Neural progenitor cell (in vitro differentiated cells): Measurements from ENCODE around the gene TRABD2B. TPM values are rescaled to one million over a fixed set of nuclear protein-coding genes. Genes with fewer than 3 reads are reported as not detected.

Experiments used
- DNase-seq: peaks from one replicate; pipeline ENCODE4 v3.0.0-alpha.2; 2016; ENCODE audit warnings: low spot score
- H2AFZ ChIP-seq: fragments of 200-600 bp; sonication (generic); replicated peaks from 2 replicates; pipeline ENCODE4 v1.6.1; 2016; ENCODE audit warnings: antibody characterized with exemption
- H3F3A ChIP-seq: fragments of 200-600 bp; sonication (generic); 2 replicates; pipeline ENCODE4 v1.6.1; 2016; ENCODE audit warnings: antibody characterized with exemption, low read depth
- H3K27ac ChIP-seq: fragments of 200-600 bp; sonication (generic); 2 replicates; pipeline ENCODE4 v1.5.1; 2016; ENCODE audit warnings: mild to moderate bottlenecking
- H3K27me3 ChIP-seq: fragments of 200-600 bp; sonication (generic); 2 replicates; pipeline ENCODE4 v1.6.1; 2016; ENCODE audit warnings: mild to moderate bottlenecking, moderate library complexity
- H3K36me3 ChIP-seq: fragments of 200-600 bp; sonication (generic); 2 replicates; pipeline ENCODE4 v1.5.1; 2016
- H3K4me1 ChIP-seq: fragments of 200-600 bp; sonication (generic); 2 replicates; pipeline ENCODE4 v1.6.1; 2016; ENCODE audit warnings: mixed run types
- H3K4me2 ChIP-seq: fragments of 200-600 bp; sonication (generic); 2 replicates; pipeline ENCODE4 v1.6.1; 2016
- H3K4me3 ChIP-seq: fragments of 200-600 bp; sonication (generic); 2 replicates; pipeline ENCODE4 v1.5.1; 2016
- H3K79me2 ChIP-seq: fragments of 200-600 bp; sonication (generic); 2 replicates; pipeline ENCODE4 v1.6.1; 2016; ENCODE audit warnings: low read depth
- H3K9ac ChIP-seq: fragments of 200-600 bp; sonication (generic); 2 replicates; pipeline ENCODE4 v1.6.1; 2016
- H3K9me3 ChIP-seq: fragments of 200-600 bp; sonication (generic); 2 replicates; pipeline ENCODE4 v1.5.1; 2016; ENCODE audit warnings: low read depth
- H4K20me1 ChIP-seq: fragments of 200-600 bp; sonication (generic); 2 replicates; pipeline ENCODE4 v1.6.1; 2016; ENCODE audit warnings: low read depth
- H3K27ac Mint-ChIP-seq: 3 replicates; pipeline ENCODE4 v1.8.0; 2021; ENCODE audit warnings: mixed read lengths
- H3K27me3 Mint-ChIP-seq: 2 replicates; pipeline ENCODE4 v1.8.0; 2022; ENCODE audit warnings: low read depth, mild to moderate bottlenecking, inconsistent platforms, moderate library complexity, mixed read lengths; ENCODE audit not compliant: insufficient read depth
- H3K36me3 Mint-ChIP-seq: 3 replicates; pipeline ENCODE4 v1.8.0; 2021; ENCODE audit warnings: mixed read lengths
- H3K4me1 Mint-ChIP-seq: 3 replicates; pipeline ENCODE4 v1.8.0; 2021; ENCODE audit warnings: mixed read lengths
- H3K4me3 Mint-ChIP-seq: 3 replicates; pipeline ENCODE4 v1.8.0; 2021; ENCODE audit warnings: mild to moderate bottlenecking, moderate library complexity, mixed read lengths
- H3K9me3 Mint-ChIP-seq: 3 replicates; pipeline ENCODE4 v1.8.0; 2020; ENCODE audit warnings: mixed read lengths
- EZH2 ChIP-seq: fragments of 200-600 bp; sonication (generic); IDR thresholded peaks from 2 replicates; pipeline ENCODE4 v1.6.1; 2017; ENCODE audit warnings: antibody characterized with exemption, mild to moderate bottlenecking, moderate library complexity
- EZH2phosphoT487 ChIP-seq: fragments of 200-600 bp; sonication (generic); IDR thresholded peaks from 2 replicates; pipeline ENCODE4 v1.6.1; 2017; ENCODE audit warnings: antibody characterized with exemption
- total RNA-seq: library from RNA; depleted of rRNA; stranded (reverse); fragments of >200 nt; gene quantifications from 2 replicates; pipeline ENCODE4 v1.2.3, GENCODE V29; 2015; ENCODE audit warnings: low replicate concordance
- TF ChIP-seq, protein P1 (sequence below): fragments of 200-600 bp; sonication (generic); IDR thresholded peaks from 2 replicates; pipeline ENCODE4 v1.5.1; 2017; ENCODE audit warnings: antibody characterized with exemption, mild to moderate bottlenecking

Gene TRABD2B
- total RNA-seq, 1 donor from 2014 or later = 0.09 TPM

DNA sequence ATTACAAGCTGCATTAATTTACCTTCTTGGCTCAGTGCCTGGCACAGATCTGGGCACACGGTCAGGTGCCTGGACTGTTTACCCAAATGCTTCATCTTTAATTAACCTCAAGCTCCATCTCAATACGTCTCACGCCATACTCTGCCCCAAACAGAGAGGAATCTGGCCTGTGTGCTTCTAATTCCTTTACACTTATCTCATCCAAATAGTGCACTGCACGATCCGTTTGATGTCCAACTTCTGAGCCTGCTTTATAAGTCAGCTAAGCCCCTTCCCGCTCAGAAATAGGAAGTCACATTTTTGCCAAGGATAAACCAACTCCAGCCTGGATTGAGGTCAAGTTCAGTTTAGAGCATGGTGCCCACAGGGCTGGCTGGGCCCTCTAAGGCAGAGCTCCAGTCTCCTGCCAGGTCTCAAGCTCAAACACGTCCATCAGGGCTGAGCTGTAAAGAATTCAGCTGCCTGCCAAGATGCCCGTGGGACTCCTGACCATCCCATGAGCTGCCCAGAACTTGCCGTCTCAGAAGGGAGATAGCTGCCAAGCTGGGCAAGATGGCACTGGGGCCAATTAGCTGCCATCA lies 233.5 kb downstream of the TRABD2B start:
- H3K9me3 Mint-ChIP-seq = no peaks in the 10 kb centered on the region
- Histone ChIP-seq H3K27ac (no peak overlapping the region), H3K9ac (no peak overlapping the region), H3K27me3 (no peaks in the 10 kb centered on the region), H3K4me1 (peaks cover 6% of the 10 kb centered on the region), H3K4me2 (no peak overlapping the region), H2AFZ (no peak overlapping the region), H3F3A (no peaks in the 10 kb centered on the region), H3K79me2 (no peaks in the 10 kb centered on the region), H3K36me3 (no peaks in the 10 kb centered on the region), H4K20me1 (no peaks in the 10 kb centered on the region), H3K4me3 (no peak overlapping the region), H3K9me3 (no peaks in the 10 kb centered on the region)
- no peak overlapping the region for H3K27ac Mint-ChIP-seq
- TF ChIP-seq EZH2 (no peak), EZH2phosphoT487 (no peak)
- TF ChIP-seq, protein P1, sequence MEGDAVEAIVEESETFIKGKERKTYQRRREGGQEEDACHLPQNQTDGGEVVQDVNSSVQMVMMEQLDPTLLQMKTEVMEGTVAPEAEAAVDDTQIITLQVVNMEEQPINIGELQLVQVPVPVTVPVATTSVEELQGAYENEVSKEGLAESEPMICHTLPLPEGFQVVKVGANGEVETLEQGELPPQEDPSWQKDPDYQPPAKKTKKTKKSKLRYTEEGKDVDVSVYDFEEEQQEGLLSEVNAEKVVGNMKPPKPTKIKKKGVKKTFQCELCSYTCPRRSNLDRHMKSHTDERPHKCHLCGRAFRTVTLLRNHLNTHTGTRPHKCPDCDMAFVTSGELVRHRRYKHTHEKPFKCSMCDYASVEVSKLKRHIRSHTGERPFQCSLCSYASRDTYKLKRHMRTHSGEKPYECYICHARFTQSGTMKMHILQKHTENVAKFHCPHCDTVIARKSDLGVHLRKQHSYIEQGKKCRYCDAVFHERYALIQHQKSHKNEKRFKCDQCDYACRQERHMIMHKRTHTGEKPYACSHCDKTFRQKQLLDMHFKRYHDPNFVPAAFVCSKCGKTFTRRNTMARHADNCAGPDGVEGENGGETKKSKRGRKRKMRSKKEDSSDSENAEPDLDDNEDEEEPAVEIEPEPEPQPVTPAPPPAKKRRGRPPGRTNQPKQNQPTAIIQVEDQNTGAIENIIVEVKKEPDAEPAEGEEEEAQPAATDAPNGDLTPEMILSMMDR = no peak
- no peak for DNase-seq
- H3K4me1 Mint-ChIP-seq = peaks cover 13% of the 10 kb centered on the region
- H3K4me3 Mint-ChIP-seq = no peak overlapping the region
- peaks cover 10% of the 10 kb centered on the region for H3K27me3 Mint-ChIP-seq
- peaks cover 9% of the 10 kb centered on the region for H3K36me3 Mint-ChIP-seq

DNA sequence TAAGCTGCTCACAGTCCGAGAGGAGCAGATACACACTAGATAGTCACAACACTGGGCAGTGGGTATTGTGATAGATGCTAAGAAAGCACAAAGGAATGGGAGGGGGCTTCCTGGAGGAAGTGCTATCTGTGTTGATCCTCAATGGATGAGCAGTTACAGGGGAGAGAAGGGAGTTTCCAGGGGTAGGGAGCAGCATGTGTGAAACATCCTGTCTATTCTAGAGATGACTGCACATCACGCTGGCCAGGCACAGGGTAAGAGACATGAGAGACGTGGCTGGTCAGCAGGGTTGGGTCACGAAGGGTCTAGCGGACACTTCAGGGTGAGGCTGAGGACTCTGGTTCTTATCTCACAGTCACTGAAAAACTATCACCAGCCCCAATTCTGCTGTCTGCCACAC lies 235.2 kb downstream of the TRABD2B start:
- H3K27me3 ChIP-seq = no peaks in the 10 kb centered on the region
- no peak for DNase-seq
- Mint-ChIP-seq H3K9me3 (no peaks in the 10 kb centered on the region), H3K4me3 (no peak overlapping the region), H3K27me3 (peaks cover 10% of the 10 kb centered on the region), H3K27ac (no peak overlapping the region), H3K4me1 (peaks cover 13% of the 10 kb centered on the region), H3K36me3 (peaks cover 8% of the 10 kb centered on the region)
- H3K4me1 ChIP-seq = peaks cover 6% of the 10 kb centered on the region
- H3K9ac ChIP-seq = no peak overlapping the region
- no peaks in the 10 kb centered on the region for H3F3A ChIP-seq
- no peak overlapping the region for H2AFZ ChIP-seq
- no peaks in the 10 kb centered on the region for H3K36me3 ChIP-seq
- H3K27ac ChIP-seq = no peak overlapping the region
- H3K4me2 ChIP-seq = no peak overlapping the region
- H3K79me2 ChIP-seq = no peaks in the 10 kb centered on the region
- no peak overlapping the region for H3K4me3 ChIP-seq
- TF ChIP-seq EZH2 (no peak), EZH2phosphoT487 (no peak)
- TF ChIP-seq, protein P1 = no peak
- no peaks in the 10 kb centered on the region for H4K20me1 ChIP-seq
- no peaks in the 10 kb centered on the region for H3K9me3 ChIP-seq

DNA sequence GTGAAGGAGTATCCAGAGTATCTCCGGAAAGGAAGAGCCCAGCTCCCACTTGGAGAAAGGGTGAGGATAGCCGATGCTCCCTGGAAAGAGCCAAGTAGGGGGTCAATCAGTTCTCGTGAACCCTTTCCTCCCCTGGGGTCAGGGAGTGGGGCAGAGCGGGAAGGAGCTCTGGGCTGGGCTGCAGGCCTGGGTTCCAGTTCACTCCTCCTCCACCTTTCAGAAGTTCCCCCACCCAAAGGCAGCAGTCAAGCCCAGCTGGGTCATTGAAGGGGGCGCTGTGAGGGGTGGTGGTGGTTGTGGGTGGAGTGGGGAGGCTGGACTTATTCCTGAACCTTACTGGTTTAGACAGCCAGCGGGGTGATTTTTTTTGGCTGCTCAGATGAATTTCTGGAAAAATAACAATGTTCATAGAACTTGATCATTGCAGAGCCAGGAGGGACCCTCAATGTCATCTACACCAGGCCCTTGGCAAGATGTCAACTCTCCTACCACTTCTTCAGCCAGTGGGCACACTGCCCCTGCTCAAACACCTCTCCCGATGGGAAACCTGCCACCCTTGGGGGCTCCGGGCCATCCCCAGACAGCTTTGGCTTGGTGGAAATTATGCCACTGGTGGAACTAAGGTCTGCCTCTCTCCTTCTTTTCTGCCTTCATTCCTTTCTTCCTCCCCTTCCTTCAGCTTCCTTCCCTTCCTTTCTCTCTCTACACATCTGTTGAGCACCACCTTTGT lies 235.8 kb downstream of the TRABD2B start:
- no peak overlapping the region for H3K4me3 ChIP-seq
- H3K4me2 ChIP-seq = no peak overlapping the region
- H3K4me1 ChIP-seq = peaks cover 6% of the 10 kb centered on the region
- no peak for DNase-seq
- no peaks in the 10 kb centered on the region for H3K27me3 ChIP-seq
- no peak overlapping the region for H3K27ac ChIP-seq
- H3K4me1 Mint-ChIP-seq = peaks cover 12% of the 10 kb centered on the region
- H3K9ac ChIP-seq = no peak overlapping the region
- TF ChIP-seq, protein P1 = no peak
- TF ChIP-seq EZH2 = no peak
- no peak overlapping the region for H3K27ac Mint-ChIP-seq
- H2AFZ ChIP-seq = no peak overlapping the region
- H3K27me3 Mint-ChIP-seq = peaks cover 11% of the 10 kb centered on the region
- H3K36me3 ChIP-seq = no peaks in the 10 kb centered on the region
- no peaks in the 10 kb centered on the region for H3F3A ChIP-seq
- no peaks in the 10 kb centered on the region for H3K79me2 ChIP-seq
- H3K4me3 Mint-ChIP-seq = no peak overlapping the region
- no peaks in the 10 kb centered on the region for H3K9me3 Mint-ChIP-seq
- H3K36me3 Mint-ChIP-seq = peaks cover 3% of the 10 kb centered on the region
- no peaks in the 10 kb centered on the region for H3K9me3 ChIP-seq
- H4K20me1 ChIP-seq = no peaks in the 10 kb centered on the region
